KMS-11 (cell line): ENCODE results near the gene C17orf107.

Source experiments
- H2AFZ ChIP-seq: fragments of 200-600 bp; sonication (generic); 2 replicates; pipeline ENCODE4 v1.6.1; 2016; ENCODE audit warnings: antibody characterized with exemption, mixed run types, low read depth
- H3K27ac ChIP-seq: fragments of 200-600 bp; sonication (generic); 2 replicates; pipeline ENCODE4 v1.6.1; 2016; ENCODE audit warnings: mild to moderate bottlenecking, mixed run types
- H3K27me3 ChIP-seq: fragments of 200-600 bp; sonication (generic); 2 replicates; pipeline ENCODE4 v1.6.1; 2017; ENCODE audit warnings: mild to moderate bottlenecking, low read depth, mixed run types, moderate library complexity; ENCODE audit not compliant: insufficient read depth
- H3K36me3 ChIP-seq: fragments of 200-600 bp; sonication (generic); 2 replicates; pipeline ENCODE4 v1.6.1; 2017; ENCODE audit warnings: mild to moderate bottlenecking, mixed run types; ENCODE audit not compliant: insufficient read depth
- H3K4me1 ChIP-seq: fragments of 200-600 bp; sonication (generic); 2 replicates; pipeline ENCODE4 v1.6.1; 2016; ENCODE audit warnings: mild to moderate bottlenecking, low read depth, mixed run types; ENCODE audit not compliant: poor library complexity, severe bottlenecking
- H3K4me2 ChIP-seq: fragments of 200-600 bp; sonication (generic); 2 replicates; pipeline ENCODE4 v1.7.0; 2016; ENCODE audit warnings: mild to moderate bottlenecking, mixed run types
- H3K4me3 ChIP-seq: fragments of 200-600 bp; sonication (generic); IDR thresholded peaks from 2 replicates; pipeline ENCODE4 v1.6.1; 2017; ENCODE audit warnings: low read depth, low read length, mixed read lengths; ENCODE audit not compliant: insufficient read depth
- H3K79me2 ChIP-seq: fragments of 200-600 bp; sonication (generic); 2 replicates; pipeline ENCODE4 v1.6.1; 2016; ENCODE audit warnings: low read depth, mixed run types; ENCODE audit not compliant: insufficient read depth
- H3K9ac ChIP-seq: fragments of 200-600 bp; sonication (generic); 2 replicates; pipeline ENCODE4 v1.6.1; 2016; ENCODE audit warnings: mild to moderate bottlenecking, mixed run types
- H4K20me1 ChIP-seq: fragments of 200-600 bp; sonication (generic); 2 replicates; pipeline ENCODE4 v1.6.1; 2016; ENCODE audit warnings: mild to moderate bottlenecking, mixed run types; ENCODE audit not compliant: insufficient read depth
- CTCF ChIP-seq: fragments of 200-600 bp; sonication (generic); conservative IDR thresholded peaks from 2 replicates; pipeline ENCODE4 v1.6.1; 2017; ENCODE audit warnings: low read depth, mild to moderate bottlenecking, antibody characterized with exemption, low read length, moderate library complexity, mixed read lengths

C17orf107 gene

GRCh38 chr17:4870855-4871254, 28.5 kb upstream of the C17orf107 start:
- Histone ChIP-seq H3K27ac (no peak overlapping the region), H3K27me3 (no peaks in the 10 kb centered on the region), H3K9ac (no peak overlapping the region), H4K20me1 (no peaks in the 10 kb centered on the region), H3K4me2 (no peak overlapping the region), H3K79me2 (no peaks in the 10 kb centered on the region), H3K36me3 (no peaks in the 10 kb centered on the region), H3K4me1 (no peaks in the 10 kb centered on the region), H2AFZ (no peak overlapping the region), H3K4me3 (no peak overlapping the region)
- no peak for TF ChIP-seq CTCF

- Histone ChIP-seq H3K9ac (no peak overlapping the region), H3K27ac (no peak overlapping the region), H3K36me3 (no peaks in the 10 kb centered on the region), H3K4me2 (no peak overlapping the region), H3K27me3 (no peaks in the 10 kb centered on the region), H2AFZ (no peak overlapping the region), H3K79me2 (no peaks in the 10 kb centered on the region), H3K4me1 (no peaks in the 10 kb centered on the region), H3K4me3 (no peak overlapping the region), H4K20me1 (no peaks in the 10 kb centered on the region)
- no peak for TF ChIP-seq CTCF
Measured at GRCh38 chr17:4872786-4873185, 26.6 kb upstream of the C17orf107 start.

- no peak for TF ChIP-seq CTCF
- no peak overlapping the region for H3K27ac ChIP-seq
- no peaks in the 10 kb centered on the region for H3K4me1 ChIP-seq
- H3K4me3 ChIP-seq = no peak overlapping the region
- H3K4me2 ChIP-seq = no peak overlapping the region
- H3K27me3 ChIP-seq = no peaks in the 10 kb centered on the region
- H4K20me1 ChIP-seq = no peaks in the 10 kb centered on the region
- H3K36me3 ChIP-seq = no peaks in the 10 kb centered on the region
- no peak overlapping the region for H3K9ac ChIP-seq
- H2AFZ ChIP-seq = no peak overlapping the region
- no peaks in the 10 kb centered on the region for H3K79me2 ChIP-seq
Measured at GRCh38 chr17:4877089-4877488, 22.2 kb upstream of the C17orf107 start.

GRCh38 chr17:4879601-4880000, 19.7 kb upstream of the C17orf107 start:
- Histone ChIP-seq H3K4me2 (no peak overlapping the region), H4K20me1 (no peaks in the 10 kb centered on the region), H3K9ac (no peak overlapping the region), H3K36me3 (no peaks in the 10 kb centered on the region), H3K27me3 (no peaks in the 10 kb centered on the region), H3K79me2 (no peaks in the 10 kb centered on the region), H3K4me1 (no peaks in the 10 kb centered on the region), H3K4me3 (no peak overlapping the region), H2AFZ (no peak overlapping the region), H3K27ac (no peak overlapping the region)
- TF ChIP-seq CTCF = no peak

- no peak overlapping the region for H3K9ac ChIP-seq
- H4K20me1 ChIP-seq = no peaks in the 10 kb centered on the region
- no peaks in the 10 kb centered on the region for H3K27me3 ChIP-seq
- no peak overlapping the region for H2AFZ ChIP-seq
- no peaks in the 10 kb centered on the region for H3K79me2 ChIP-seq
- no peak overlapping the region for H3K4me3 ChIP-seq
- TF ChIP-seq CTCF = no peak
- no peak overlapping the region for H3K4me2 ChIP-seq
- no peaks in the 10 kb centered on the region for H3K4me1 ChIP-seq
- no peaks in the 10 kb centered on the region for H3K36me3 ChIP-seq
- H3K27ac ChIP-seq = no peak overlapping the region
Measured at GRCh38 chr17:4880857-4881256, 18.5 kb upstream of the C17orf107 start.
